ENCODE data around the gene ST6GAL2.

ST6GAL2 gene, protein sequence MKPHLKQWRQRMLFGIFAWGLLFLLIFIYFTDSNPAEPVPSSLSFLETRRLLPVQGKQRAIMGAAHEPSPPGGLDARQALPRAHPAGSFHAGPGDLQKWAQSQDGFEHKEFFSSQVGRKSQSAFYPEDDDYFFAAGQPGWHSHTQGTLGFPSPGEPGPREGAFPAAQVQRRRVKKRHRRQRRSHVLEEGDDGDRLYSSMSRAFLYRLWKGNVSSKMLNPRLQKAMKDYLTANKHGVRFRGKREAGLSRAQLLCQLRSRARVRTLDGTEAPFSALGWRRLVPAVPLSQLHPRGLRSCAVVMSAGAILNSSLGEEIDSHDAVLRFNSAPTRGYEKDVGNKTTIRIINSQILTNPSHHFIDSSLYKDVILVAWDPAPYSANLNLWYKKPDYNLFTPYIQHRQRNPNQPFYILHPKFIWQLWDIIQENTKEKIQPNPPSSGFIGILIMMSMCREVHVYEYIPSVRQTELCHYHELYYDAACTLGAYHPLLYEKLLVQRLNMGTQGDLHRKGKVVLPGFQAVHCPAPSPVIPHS

DNA sequence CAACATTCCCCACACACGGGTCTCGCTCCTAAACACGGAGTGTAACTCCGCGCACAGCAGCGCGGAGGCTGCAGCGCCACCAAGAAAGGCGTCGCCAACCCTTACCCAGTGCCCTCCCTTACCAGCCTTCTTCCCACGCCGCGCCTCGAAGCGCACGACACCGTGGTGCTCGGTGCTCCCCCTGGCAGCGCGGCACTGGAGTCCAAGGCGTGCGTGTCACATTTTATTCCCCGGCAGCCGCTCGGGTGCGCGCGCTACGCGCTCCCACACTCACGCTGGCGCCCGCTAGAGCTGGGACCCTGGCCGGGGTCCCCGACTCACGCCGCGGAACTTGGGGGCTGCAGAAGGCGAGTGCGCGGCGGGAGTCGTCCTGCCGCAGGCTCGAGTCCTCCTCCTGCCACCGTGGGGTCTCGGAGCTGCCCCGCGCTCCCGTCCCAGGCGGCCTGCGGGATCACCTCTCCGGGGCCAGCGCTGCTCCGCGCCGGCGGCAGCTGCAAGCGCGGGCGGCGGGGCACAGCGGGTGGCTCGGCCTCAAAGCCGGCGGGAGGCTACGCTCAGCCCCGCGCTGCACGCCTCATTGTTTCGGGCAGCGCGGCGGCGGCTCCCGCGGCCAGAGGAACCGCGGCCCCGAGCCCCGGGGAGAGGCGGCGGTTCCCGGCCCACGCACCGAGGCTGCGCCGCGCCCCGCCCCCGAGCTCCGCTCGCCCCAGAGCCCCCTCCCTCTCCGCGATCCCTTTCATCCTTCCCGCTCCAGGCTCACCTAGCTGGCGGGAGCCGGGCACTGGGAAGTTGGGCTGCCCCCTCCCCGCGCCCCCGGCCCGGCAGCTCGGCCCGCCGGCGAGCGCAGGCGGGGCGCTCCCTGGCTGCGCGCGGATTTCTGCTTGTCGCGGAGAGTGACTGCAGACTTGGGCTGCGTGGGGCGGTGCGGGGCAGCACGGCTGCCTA lies at the start of gene ST6GAL2:
Gene ST6GAL2, minus strand, starts transcription at position 197 of the 945 bp plus-strand sequence. CDS start 42,190 bp downstream, outside the sequence.
- TF ChIP-seq, protein P1, sequence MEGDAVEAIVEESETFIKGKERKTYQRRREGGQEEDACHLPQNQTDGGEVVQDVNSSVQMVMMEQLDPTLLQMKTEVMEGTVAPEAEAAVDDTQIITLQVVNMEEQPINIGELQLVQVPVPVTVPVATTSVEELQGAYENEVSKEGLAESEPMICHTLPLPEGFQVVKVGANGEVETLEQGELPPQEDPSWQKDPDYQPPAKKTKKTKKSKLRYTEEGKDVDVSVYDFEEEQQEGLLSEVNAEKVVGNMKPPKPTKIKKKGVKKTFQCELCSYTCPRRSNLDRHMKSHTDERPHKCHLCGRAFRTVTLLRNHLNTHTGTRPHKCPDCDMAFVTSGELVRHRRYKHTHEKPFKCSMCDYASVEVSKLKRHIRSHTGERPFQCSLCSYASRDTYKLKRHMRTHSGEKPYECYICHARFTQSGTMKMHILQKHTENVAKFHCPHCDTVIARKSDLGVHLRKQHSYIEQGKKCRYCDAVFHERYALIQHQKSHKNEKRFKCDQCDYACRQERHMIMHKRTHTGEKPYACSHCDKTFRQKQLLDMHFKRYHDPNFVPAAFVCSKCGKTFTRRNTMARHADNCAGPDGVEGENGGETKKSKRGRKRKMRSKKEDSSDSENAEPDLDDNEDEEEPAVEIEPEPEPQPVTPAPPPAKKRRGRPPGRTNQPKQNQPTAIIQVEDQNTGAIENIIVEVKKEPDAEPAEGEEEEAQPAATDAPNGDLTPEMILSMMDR (IDR thresholded peaks at IDR 0.05) = no peak
- Histone ChIP-seq H3K4me3 (peak within 1 kb of the TSS; percentile 95), H3K27ac (peak within 1 kb of the TSS; percentile 93 to 98)
- peak; percentile 80 for DNase-seq (ENCODE audit: low spot score)

DNA sequence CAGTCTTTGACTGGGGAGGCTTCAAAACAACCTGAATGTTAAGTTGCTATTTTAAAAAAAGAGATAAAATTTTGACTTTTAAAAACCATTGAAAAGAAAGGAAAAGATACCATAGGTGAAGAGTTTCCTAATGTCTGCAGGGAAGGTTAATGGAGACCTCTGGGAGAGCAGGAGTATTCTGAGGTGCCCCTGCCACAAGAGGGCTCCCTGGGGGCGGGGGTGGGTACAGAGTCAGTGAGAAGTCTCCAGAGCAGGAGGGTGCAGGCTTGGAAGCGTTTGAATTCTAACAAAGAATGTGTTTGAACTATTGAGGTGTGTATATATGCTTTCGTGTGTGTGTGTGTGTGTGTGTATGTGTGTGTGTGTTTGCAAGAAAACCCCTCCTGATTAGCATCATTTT lies 46.7 kb upstream of the ST6GAL2 start:
- Histone ChIP-seq H3K27ac (no peak overlapping the region), H3K4me3 (no peak overlapping the region)
- TF ChIP-seq, protein P1 (IDR thresholded peaks at IDR 0.05) = no peak
- DNase-seq (ENCODE audit: low spot score) = no peak

DNA sequence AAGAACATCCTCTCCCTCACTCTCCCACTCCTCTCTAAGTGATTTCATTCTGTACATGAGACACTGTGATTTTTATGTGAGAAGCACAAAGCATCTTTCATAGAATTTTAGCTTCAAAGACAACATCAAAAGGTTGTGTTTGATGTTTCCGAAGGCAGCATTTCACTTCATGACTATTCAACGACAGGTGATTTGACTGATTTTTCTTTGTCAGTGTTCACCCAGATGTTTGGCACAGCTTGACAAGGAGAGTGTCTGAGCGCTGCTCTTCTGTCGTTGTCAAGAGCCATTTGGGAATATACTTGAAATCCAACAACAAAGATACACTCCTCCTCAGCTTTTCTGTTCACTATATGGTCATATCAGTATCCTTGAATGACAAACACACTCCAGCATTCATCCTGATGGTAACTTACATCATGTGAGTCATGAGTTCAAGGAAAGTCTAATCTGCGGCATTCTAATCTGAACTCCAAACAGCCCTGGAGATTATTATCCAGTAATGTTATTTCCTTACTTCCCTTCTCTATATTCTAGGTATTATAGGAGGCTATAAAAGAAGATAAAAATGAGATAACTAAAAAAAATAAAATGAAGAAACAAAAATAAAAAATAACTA lies 45.9 kb upstream of the ST6GAL2 start:
- TF ChIP-seq, protein P1 (IDR thresholded peaks at IDR 0.05) = no peak
- no peak for DNase-seq (ENCODE audit: low spot score)

GRCh38 chr2:106921451-106921850 lies 35.5 kb upstream of the ST6GAL2 start:
- Histone ChIP-seq H3K27ac (no peak overlapping the region), H3K4me3 (no peak overlapping the region)
- no peak for DNase-seq (ENCODE audit: low spot score)
- TF ChIP-seq, protein P1 (IDR thresholded peaks at IDR 0.05) = no peak

More for the DNA sequence above, 45.9 kb upstream of the ST6GAL2 start:
- Histone ChIP-seq H3K27ac (no peak overlapping the region), H3K4me3 (no peak overlapping the region)

GRCh38 chr2:106919012-106919411 lies 33.0 kb upstream of the ST6GAL2 start:
- H3K27ac ChIP-seq = no peak overlapping the region
- no peak for DNase-seq (ENCODE audit: low spot score)
- no peak overlapping the region for H3K4me3 ChIP-seq
- TF ChIP-seq, protein P1 (IDR thresholded peaks at IDR 0.05) = no peak

GRCh38 chr2:106904242-106904641 lies 18.3 kb upstream of the ST6GAL2 start:
- Histone ChIP-seq H3K4me3 (no peak overlapping the region), H3K27ac (no peak overlapping the region)
- TF ChIP-seq, protein P1 (IDR thresholded peaks at IDR 0.05) = no peak
- no peak for DNase-seq (ENCODE audit: low spot score)

Measured in coronary artery (tissue), 2 donors.